ENCODE data around the gene THSD1. TPM values are rescaled to one million over a fixed set of nuclear protein-coding genes. Genes with fewer than 3 reads are reported as not detected.

THSD1 gene
- total and polyA plus RNA-seq, 10 donors, result 1.6 to 13.1 (median 9.9) TPM

- peaks cover 0 to 31% (median 2%) of the 10 kb centered on the region in 6 donors for H3K36me3 ChIP-seq
- 73 to 88% (median 85%) methylated on average over 2 of the region's 2 CpGs for WGBS, 5 donors
- no peak overlapping the region for H3K27ac ChIP-seq
- no peaks in the 10 kb centered on the region for H3K27me3 ChIP-seq (replicated peaks in 1 of 7)
- TF ChIP-seq, protein P1, sequence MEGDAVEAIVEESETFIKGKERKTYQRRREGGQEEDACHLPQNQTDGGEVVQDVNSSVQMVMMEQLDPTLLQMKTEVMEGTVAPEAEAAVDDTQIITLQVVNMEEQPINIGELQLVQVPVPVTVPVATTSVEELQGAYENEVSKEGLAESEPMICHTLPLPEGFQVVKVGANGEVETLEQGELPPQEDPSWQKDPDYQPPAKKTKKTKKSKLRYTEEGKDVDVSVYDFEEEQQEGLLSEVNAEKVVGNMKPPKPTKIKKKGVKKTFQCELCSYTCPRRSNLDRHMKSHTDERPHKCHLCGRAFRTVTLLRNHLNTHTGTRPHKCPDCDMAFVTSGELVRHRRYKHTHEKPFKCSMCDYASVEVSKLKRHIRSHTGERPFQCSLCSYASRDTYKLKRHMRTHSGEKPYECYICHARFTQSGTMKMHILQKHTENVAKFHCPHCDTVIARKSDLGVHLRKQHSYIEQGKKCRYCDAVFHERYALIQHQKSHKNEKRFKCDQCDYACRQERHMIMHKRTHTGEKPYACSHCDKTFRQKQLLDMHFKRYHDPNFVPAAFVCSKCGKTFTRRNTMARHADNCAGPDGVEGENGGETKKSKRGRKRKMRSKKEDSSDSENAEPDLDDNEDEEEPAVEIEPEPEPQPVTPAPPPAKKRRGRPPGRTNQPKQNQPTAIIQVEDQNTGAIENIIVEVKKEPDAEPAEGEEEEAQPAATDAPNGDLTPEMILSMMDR (IDR thresholded peaks at IDR 0.05 in 8 of 11, conservative IDR thresholded peaks at IDR 0.05 in 3 of 11), result no peak
- TF ChIP-seq POLR2AphosphoS5 (IDR thresholded peaks at IDR 0.05) (no peak), POLR2A (IDR thresholded peaks at IDR 0.05) (no peak)
- intact Hi-C loops (cut with DNase I; ENCODE audit: low total_unique reads), result no loop called here
- no peak overlapping the region for H3K4me3 ChIP-seq
- peaks cover 17 to 59% (median 33%) of the 10 kb centered on the region in 6 donors for H3K4me1 ChIP-seq
- no peak for DNase-seq
- no peaks in the 10 kb centered on the region for H3K9me3 ChIP-seq
Measured at GRCh38 chr13:52447354-52447753, 41.4 kb upstream of the THSD1 start.

DNA sequence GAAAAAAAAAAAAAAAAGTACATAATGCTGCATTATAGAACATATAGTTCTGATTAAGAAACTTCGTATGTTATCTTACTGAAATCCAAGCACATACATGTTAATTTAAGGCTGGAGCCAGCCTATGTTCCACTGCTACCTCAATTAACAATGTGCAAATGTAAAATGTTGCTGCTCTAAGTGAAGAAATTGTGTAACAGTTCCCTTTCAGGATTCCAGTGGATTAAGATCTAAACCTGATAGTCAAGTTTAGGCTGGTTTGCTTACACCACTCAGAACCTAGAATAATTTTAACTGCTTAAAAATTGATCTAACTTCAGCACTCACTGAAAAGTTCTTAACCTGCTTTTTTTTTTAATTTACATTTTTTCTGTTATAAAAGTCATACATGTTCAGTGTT, 40.3 kb upstream of the THSD1 start:
- TF ChIP-seq, protein P1 (IDR thresholded peaks at IDR 0.05 in 8 of 11, conservative IDR thresholded peaks at IDR 0.05 in 3 of 11), result no peak
- TF ChIP-seq POLR2AphosphoS5 (IDR thresholded peaks at IDR 0.05) (no peak), POLR2A (IDR thresholded peaks at IDR 0.05) (no peak)
- WGBS, 5 donors, result 91 to 100% (median 93%) methylated on average over 1 of the region's 1 CpG
- peaks cover 17 to 57% (median 32%) of the 10 kb centered on the region in 6 donors for H3K4me1 ChIP-seq
- peaks cover 0 to 42% (median 10%) of the 10 kb centered on the region in 6 donors for H3K36me3 ChIP-seq
- H3K27ac ChIP-seq, result no peak overlapping the region
- H3K9me3 ChIP-seq, result no peaks in the 10 kb centered on the region
- no peak overlapping the region for H3K4me3 ChIP-seq
- H3K27me3 ChIP-seq (replicated peaks in 1 of 7), result no peaks in the 10 kb centered on the region
- intact Hi-C loops (cut with DNase I; ENCODE audit: low total_unique reads), result no loop called here
- no peak for DNase-seq

- Histone ChIP-seq H3K4me1 (peaks cover 0 to 33% (median 5%) of the 10 kb centered on the region in 6 donors), H3K36me3 (peaks cover 0 to 100% (median 66%) of the 10 kb centered on the region in 6 donors), H3K27me3 (replicated peaks in 1 of 7) (no peaks in the 10 kb centered on the region), H3K4me3 (no peak overlapping the region), H3K9me3 (no peaks in the 10 kb centered on the region), H3K27ac (no peak overlapping the region)
- TF ChIP-seq POLR2AphosphoS5 (IDR thresholded peaks at IDR 0.05), result no peak
- intact Hi-C loops (cut with DNase I; ENCODE audit: low total_unique reads), result no loop called here
- 90 to 98% (median 96%) methylated on average over 2 of the region's 2 CpGs for WGBS, 5 donors
- DNase-seq, result no peak
Measured at GRCh38 chr13:52432456-52432855, 26.5 kb upstream of the THSD1 start.

DNA sequence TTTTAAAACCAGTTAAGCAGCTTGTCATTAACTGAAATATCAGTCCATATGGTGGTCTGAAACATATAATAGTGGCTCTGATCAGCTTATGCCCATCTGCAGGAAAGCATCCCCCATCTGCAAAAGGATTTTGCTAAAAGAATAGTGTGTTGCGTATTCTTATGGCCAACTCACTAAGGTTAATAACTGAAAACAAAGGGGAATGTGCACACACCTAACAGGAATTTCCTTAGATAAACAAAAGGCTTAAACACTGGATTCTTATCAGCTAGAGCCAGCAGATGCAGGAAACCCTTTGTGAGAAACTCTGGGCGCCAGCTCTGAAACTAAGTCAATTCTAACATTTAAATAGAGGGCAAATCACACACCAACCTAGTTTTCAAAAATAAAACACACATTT, 22.3 kb upstream of the THSD1 start:
- no peak for DNase-seq
- Histone ChIP-seq H3K4me3 (no peak overlapping the region), H3K4me1 (peaks cover 0 to 22% (median 5%) of the 10 kb centered on the region in 6 donors), H3K36me3 (peaks cover 2 to 100% (median 71%) of the 10 kb centered on the region in 6 donors), H3K9me3 (no peaks in the 10 kb centered on the region), H3K27me3 (replicated peaks in 1 of 7) (no peaks in the 10 kb centered on the region), H3K27ac (peak overlapping the region in 4 of 8 donors; percentile 22 to 60 (median 42))
- intact Hi-C loops (cut with DNase I; ENCODE audit: low total_unique reads), result no loop called here
- 59 to 82% (median 75%) methylated on average over 2 of the region's 2 CpGs for WGBS, 5 donors
- TF ChIP-seq, protein P1 (IDR thresholded peaks at IDR 0.05 in 8 of 11, conservative IDR thresholded peaks at IDR 0.05 in 3 of 11), result no peak
- TF ChIP-seq POLR2AphosphoS5 (IDR thresholded peaks at IDR 0.05) (peak in 1 of 3 donors; percentile 25), POLR2A (IDR thresholded peaks at IDR 0.05) (no peak)

- 59 to 96% (median 87%) methylated on average over 3 of the region's 3 CpGs for WGBS, 5 donors
- no peaks in the 10 kb centered on the region for H3K27me3 ChIP-seq (replicated peaks in 1 of 7)
- TF ChIP-seq POLR2AphosphoS5 (IDR thresholded peaks at IDR 0.05) (no peak), POLR2A (IDR thresholded peaks at IDR 0.05) (no peak)
- TF ChIP-seq, protein P1 (IDR thresholded peaks at IDR 0.05 in 8 of 11, conservative IDR thresholded peaks at IDR 0.05 in 3 of 11), result no peak
- DNase-seq, result no peak
- intact Hi-C loops (cut with DNase I; ENCODE audit: low total_unique reads), result no loop called here
- H3K9me3 ChIP-seq, result no peaks in the 10 kb centered on the region
- no peak overlapping the region for H3K27ac ChIP-seq
- peaks cover 5 to 100% (median 88%) of the 10 kb centered on the region in 6 donors for H3K36me3 ChIP-seq
- no peak overlapping the region for H3K4me3 ChIP-seq
- H3K4me1 ChIP-seq, result no peaks in the 10 kb centered on the region
Measured at GRCh38 chr13:52421216-52421615, 15.2 kb upstream of the THSD1 start.
